ENCODE data around the gene MMD.

DNA sequence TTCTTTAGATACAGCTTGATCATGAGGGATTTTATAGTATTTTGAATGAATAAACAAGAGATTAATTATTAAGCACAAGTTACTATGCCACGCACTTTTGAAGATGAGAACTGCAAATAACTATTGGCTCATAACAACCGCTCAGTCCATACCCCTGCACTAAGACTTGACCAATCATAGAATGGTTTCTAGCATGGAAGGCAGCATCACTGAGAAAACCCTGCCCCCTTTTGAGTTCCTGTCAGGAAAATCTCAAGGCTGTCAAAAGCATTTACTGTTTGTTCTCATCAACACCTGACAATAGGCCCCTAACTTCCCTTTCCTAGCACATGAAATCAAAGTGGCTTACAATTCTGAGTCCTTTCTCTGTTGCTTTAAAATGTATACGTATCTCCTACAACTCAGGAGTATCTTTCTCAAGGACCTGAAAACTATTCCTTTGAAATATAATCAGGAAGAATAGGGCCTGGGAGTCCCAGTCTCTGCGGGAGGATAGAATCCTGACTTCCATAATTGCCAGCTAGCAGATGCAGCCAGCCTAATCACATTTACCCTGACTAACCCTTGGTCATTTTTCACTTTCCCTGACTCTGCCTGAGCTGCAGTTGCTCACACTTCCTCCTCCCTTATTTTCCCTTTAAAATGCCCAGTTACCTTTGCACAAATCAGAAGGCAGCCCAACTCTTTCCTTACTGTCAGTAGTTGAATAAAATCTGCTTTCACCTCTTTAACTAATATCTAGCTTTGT, 9.1 kb upstream of the MMD start:
- TF ChIP-seq, protein P1, sequence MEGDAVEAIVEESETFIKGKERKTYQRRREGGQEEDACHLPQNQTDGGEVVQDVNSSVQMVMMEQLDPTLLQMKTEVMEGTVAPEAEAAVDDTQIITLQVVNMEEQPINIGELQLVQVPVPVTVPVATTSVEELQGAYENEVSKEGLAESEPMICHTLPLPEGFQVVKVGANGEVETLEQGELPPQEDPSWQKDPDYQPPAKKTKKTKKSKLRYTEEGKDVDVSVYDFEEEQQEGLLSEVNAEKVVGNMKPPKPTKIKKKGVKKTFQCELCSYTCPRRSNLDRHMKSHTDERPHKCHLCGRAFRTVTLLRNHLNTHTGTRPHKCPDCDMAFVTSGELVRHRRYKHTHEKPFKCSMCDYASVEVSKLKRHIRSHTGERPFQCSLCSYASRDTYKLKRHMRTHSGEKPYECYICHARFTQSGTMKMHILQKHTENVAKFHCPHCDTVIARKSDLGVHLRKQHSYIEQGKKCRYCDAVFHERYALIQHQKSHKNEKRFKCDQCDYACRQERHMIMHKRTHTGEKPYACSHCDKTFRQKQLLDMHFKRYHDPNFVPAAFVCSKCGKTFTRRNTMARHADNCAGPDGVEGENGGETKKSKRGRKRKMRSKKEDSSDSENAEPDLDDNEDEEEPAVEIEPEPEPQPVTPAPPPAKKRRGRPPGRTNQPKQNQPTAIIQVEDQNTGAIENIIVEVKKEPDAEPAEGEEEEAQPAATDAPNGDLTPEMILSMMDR (IDR thresholded peaks at IDR 0.05): no peak
- TF ChIP-seq POLR2A (IDR thresholded peaks at IDR 0.05): no peak

Data from heart left ventricle (tissue), 13 donors.